Measurements from ENCODE around the gene BET1.

The BET1 gene

GRCh38 chr7:94041529-94041928, 37.4 kb upstream of the BET1 start:
- Histone ChIP-seq H3K27ac (no peak overlapping the region), H3K9me3 (ENCODE audit: severe bottlenecking) (no peaks in the 10 kb centered on the region), H3K4me3 (ENCODE audit: low read depth, low read length) (no peak overlapping the region), H3K27me3 (ENCODE audit: insufficient read depth, low read depth, severe bottlenecking) (no peaks in the 10 kb centered on the region), H3K36me3 (no peaks in the 10 kb centered on the region)
- TF ChIP-seq, protein P1, sequence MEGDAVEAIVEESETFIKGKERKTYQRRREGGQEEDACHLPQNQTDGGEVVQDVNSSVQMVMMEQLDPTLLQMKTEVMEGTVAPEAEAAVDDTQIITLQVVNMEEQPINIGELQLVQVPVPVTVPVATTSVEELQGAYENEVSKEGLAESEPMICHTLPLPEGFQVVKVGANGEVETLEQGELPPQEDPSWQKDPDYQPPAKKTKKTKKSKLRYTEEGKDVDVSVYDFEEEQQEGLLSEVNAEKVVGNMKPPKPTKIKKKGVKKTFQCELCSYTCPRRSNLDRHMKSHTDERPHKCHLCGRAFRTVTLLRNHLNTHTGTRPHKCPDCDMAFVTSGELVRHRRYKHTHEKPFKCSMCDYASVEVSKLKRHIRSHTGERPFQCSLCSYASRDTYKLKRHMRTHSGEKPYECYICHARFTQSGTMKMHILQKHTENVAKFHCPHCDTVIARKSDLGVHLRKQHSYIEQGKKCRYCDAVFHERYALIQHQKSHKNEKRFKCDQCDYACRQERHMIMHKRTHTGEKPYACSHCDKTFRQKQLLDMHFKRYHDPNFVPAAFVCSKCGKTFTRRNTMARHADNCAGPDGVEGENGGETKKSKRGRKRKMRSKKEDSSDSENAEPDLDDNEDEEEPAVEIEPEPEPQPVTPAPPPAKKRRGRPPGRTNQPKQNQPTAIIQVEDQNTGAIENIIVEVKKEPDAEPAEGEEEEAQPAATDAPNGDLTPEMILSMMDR (IDR thresholded peaks at IDR 0.05; ENCODE audit: low read depth, low read length) = no peak
- no peak for DNase-seq

DNA sequence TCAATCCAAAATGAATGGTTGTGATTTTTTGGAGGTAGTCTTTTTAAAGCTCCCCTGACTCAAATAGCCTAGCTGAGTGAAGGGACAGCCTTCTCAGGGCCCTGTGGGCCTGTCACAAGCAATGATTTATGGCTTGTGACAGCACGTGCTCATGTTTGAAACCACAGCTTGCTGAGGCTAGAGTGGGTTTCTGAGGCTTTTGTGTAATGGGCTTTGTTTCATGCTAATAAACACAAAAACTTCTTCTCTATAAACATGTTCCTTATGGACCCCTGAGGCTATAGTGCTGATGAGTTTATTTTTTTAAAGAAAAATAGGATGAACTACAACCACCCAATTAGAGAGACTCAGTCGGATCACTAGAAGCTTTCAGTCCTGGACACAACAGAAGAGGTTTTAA, 36.1 kb upstream of the BET1 start:
- no peaks in the 10 kb centered on the region for H3K27me3 ChIP-seq (ENCODE audit: insufficient read depth, low read depth, severe bottlenecking)
- no peaks in the 10 kb centered on the region for H3K9me3 ChIP-seq (ENCODE audit: severe bottlenecking)
- H3K27ac ChIP-seq = peak overlapping the region; percentile 9
- peak; percentile 21 for DNase-seq
- TF ChIP-seq, protein P1 (IDR thresholded peaks at IDR 0.05; ENCODE audit: low read depth, low read length) = no peak
- no peak overlapping the region; the same call in 1 of the 2 replicates for H3K4me3 ChIP-seq (ENCODE audit: low read depth, low read length)
- H3K36me3 ChIP-seq = no peaks in the 10 kb centered on the region

DNA sequence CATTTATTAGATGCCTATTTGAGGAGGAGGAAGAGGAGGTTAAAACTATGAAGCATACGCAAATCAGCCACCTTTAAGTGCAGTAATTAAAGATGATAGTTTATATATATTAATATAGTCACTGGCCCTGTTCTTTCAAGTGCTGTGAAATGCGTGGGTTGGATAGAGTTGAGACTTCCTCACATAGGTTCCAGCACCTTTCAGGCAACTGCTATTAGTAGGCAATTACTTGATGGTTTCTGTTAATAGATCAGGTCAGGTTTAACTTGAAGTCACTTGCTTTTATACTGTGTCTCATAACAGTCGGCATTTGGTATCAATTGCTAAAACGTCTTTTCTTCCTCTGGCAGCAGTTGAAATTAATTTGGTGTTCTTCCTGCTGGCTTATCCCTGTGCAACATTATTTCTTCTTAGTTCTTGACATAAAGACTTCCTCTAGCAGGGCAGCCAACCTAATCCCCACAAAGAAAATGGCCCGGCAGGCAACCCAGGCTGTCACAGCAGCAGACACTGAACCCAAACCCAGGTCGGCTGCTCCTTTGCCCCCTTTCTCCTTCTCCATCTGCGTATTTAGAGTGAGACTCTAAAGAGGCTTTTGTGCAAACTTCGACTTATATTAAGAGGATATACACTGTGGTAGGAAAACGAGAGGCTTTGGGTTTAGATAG, 35.3 kb upstream of the BET1 start:
- peak; percentile 83 for DNase-seq
- Histone ChIP-seq H3K36me3 (no peaks in the 10 kb centered on the region), H3K27me3 (ENCODE audit: insufficient read depth, low read depth, severe bottlenecking) (no peaks in the 10 kb centered on the region), H3K27ac (peak overlapping the region; percentile 9), H3K9me3 (ENCODE audit: severe bottlenecking) (no peaks in the 10 kb centered on the region), H3K4me3 (ENCODE audit: low read depth, low read length) (peak overlapping the region; percentile 11; the same call in 1 of the 2 replicates)
- TF ChIP-seq, protein P1 (IDR thresholded peaks at IDR 0.05; ENCODE audit: low read depth, low read length) = no peak

GRCh38 chr7:94031865-94032264, 27.7 kb upstream of the BET1 start:
- TF ChIP-seq, protein P1 (IDR thresholded peaks at IDR 0.05; ENCODE audit: low read depth, low read length) = no peak
- Histone ChIP-seq H3K27ac (no peak overlapping the region), H3K36me3 (no peaks in the 10 kb centered on the region), H3K4me3 (ENCODE audit: low read depth, low read length) (no peak overlapping the region), H3K9me3 (ENCODE audit: severe bottlenecking) (no peaks in the 10 kb centered on the region), H3K27me3 (ENCODE audit: insufficient read depth, low read depth, severe bottlenecking) (no peaks in the 10 kb centered on the region)
- DNase-seq = no peak

DNA sequence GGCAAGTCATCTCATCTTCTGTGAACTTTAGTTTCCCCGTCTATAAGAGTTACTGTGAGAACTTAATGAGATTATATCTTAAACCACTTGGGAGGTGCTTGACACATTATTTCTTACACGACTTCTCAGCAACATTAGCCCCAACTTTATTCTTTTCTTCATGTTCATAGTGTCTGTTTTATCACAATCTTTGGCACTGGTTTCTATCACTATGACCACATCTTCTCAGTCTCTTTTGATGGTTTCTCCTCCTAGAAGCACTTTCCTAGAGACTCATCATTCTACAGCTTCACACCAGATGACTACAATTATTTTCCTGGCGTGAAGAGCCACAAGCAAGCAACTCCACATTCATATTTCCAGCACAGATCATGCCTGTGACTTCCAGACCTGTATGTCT, 26.5 kb upstream of the BET1 start:
- H3K9me3 ChIP-seq (ENCODE audit: severe bottlenecking) = no peaks in the 10 kb centered on the region
- TF ChIP-seq, protein P1 (IDR thresholded peaks at IDR 0.05; ENCODE audit: low read depth, low read length) = no peak
- no peaks in the 10 kb centered on the region for H3K36me3 ChIP-seq
- no peak overlapping the region for H3K4me3 ChIP-seq (ENCODE audit: low read depth, low read length)
- DNase-seq = no peak
- H3K27me3 ChIP-seq (ENCODE audit: insufficient read depth, low read depth, severe bottlenecking) = no peaks in the 10 kb centered on the region
- H3K27ac ChIP-seq = no peak overlapping the region

GRCh38 chr7:94029976-94030375, 25.8 kb upstream of the BET1 start:
- Histone ChIP-seq H3K27me3 (ENCODE audit: insufficient read depth, low read depth, severe bottlenecking) (no peaks in the 10 kb centered on the region), H3K36me3 (no peaks in the 10 kb centered on the region), H3K4me3 (ENCODE audit: low read depth, low read length) (no peak overlapping the region), H3K9me3 (ENCODE audit: severe bottlenecking) (no peaks in the 10 kb centered on the region), H3K27ac (no peak overlapping the region)
- TF ChIP-seq, protein P1 (IDR thresholded peaks at IDR 0.05; ENCODE audit: low read depth, low read length) = no peak
- no peak for DNase-seq

Measured in WERI-Rb-1 (cell line).